ENCODE results near the gene SHC3. TPM values are rescaled to one million over a fixed set of nuclear protein-coding genes. Genes with fewer than 3 reads are reported as not detected.

Gene SHC3
- total RNA-seq, 1 experiment from 2014 or later = 0.27 TPM

- TF ChIP-seq REST (IDR thresholded peaks at IDR 0.05; ENCODE audit: low read depth) (no peak), ZFX (IDR thresholded peaks at IDR 0.05) (no peak), CEBPB (IDR thresholded peaks at IDR 0.05; ENCODE audit: low read depth) (no peak)
Observed at GRCh38 chr9:88993871-88994460, 184.7 kb downstream of the SHC3 start (continued).

GRCh38 chr9:88993327-88993726 is 185.3 kb downstream of the SHC3 start:
- ChIA-PET POLR2A (no interaction called here), CTCF (no interaction called here)
- intact Hi-C loops (cut with micrococcal nuclease) = no loop called here

GRCh38 chr9:88992556-88992955 is 186.1 kb downstream of the SHC3 start:
- no peaks in the 10 kb centered on the region for H3K9me3 ChIP-seq (ENCODE audit: control insufficient read depth in 1 of 2, insufficient read depth in 1 of 2, low read depth in 1 of 2, low read length in 2 of 2)
- H4K20me1 ChIP-seq (ENCODE audit: insufficient read depth) = no peaks in the 10 kb centered on the region
- no TSS peak for BruUV-seq (replicated peaks)
- intact Hi-C loops (cut with micrococcal nuclease) = no loop called here
- H3K4me1 ChIP-seq (ENCODE audit: control insufficient read depth in 1 of 2, insufficient read depth in 2 of 2, low read length in 2 of 2) = no peaks in the 10 kb centered on the region
- DNase-seq (ENCODE audit: low read depth, low spot score) (no peak), ATAC-seq (no peak)
- H3K27me3 ChIP-seq (ENCODE audit: insufficient read depth, low read length) = no peaks in the 10 kb centered on the region
- no peak overlapping the region for H2AFZ ChIP-seq (ENCODE audit: low read depth, low read length, poor library complexity, severe bottlenecking)
- CTCF ChIA-PET = no interaction called here
- H3K4me3 ChIP-seq (replicated peaks in 1 of 2; ENCODE audit: low read depth in 1 of 2, low read length in 2 of 2) = no peak overlapping the region
- H3K4me2 ChIP-seq (ENCODE audit: low read length) = no peak overlapping the region
- no peak overlapping the region for H3K27ac ChIP-seq (ENCODE audit: low read depth, low read length)
- no peaks in the 10 kb centered on the region for H3K9me2 ChIP-seq (ENCODE audit: insufficient read depth)
- POLR2A ChIA-PET = no interaction called here
- H3K9ac ChIP-seq (ENCODE audit: low read length) = no peak overlapping the region
- no peaks in the 10 kb centered on the region for H3K79me2 ChIP-seq (ENCODE audit: insufficient read depth, low read length)
- no peaks in the 10 kb centered on the region for H3K36me3 ChIP-seq (ENCODE audit: control insufficient read depth in 1 of 2, insufficient read depth in 2 of 2, low read length in 2 of 2)
- RAD21 ChIA-PET (ENCODE audit: low non-redundant PET in 1 of 2, low total read pairs in 2 of 2, uncharacterized antibody in 2 of 2, unreplicated experiment in 2 of 2) = no interaction called here
- TF ChIP-seq CBX3 (IDR thresholded peaks at IDR 0.05; ENCODE audit: low read depth) = no peak
- TF ChIP-seq SRF (IDR thresholded peaks at IDR 0.05; ENCODE audit: low read depth) = no peak
- no peak for TF ChIP-seq SIN3A (IDR thresholded peaks at IDR 0.05; ENCODE audit: low read depth)
- no peak for TF ChIP-seq ZFX (IDR thresholded peaks at IDR 0.05)
- no peak for TF ChIP-seq ATF3 (IDR thresholded peaks at IDR 0.05)
- TF ChIP-seq EZH2 (IDR thresholded peaks at IDR 0.05) = no peak
- no peak for TF ChIP-seq POLR2AphosphoS5 (IDR thresholded peaks at IDR 0.05; ENCODE audit: low read depth, low read length)
- no peak for TF ChIP-seq ELF1 (IDR thresholded peaks at IDR 0.05; ENCODE audit: borderline replicate concordance, low read depth)
- TF ChIP-seq JUND (IDR thresholded peaks at IDR 0.05) = no peak
- TF ChIP-seq RAD21 (IDR thresholded peaks at IDR 0.05; ENCODE audit: low read depth) = no peak
- TF ChIP-seq SP1 (IDR thresholded peaks at IDR 0.05; ENCODE audit: low read depth) = no peak
- no peak for TF ChIP-seq ZNF274 (IDR thresholded peaks at IDR 0.05; ENCODE audit: low read depth, low read length)
- no peak for TF ChIP-seq MAX (IDR thresholded peaks at IDR 0.05)
- no peak for TF ChIP-seq EGR1 (IDR thresholded peaks at IDR 0.05; ENCODE audit: low read depth)

More at GRCh38 chr9:88993327-88993726, 185.3 kb downstream of the SHC3 start:
- Histone ChIP-seq H2AFZ (ENCODE audit: low read depth, low read length, poor library complexity, severe bottlenecking) (no peak overlapping the region), H3K4me3 (replicated peaks in 1 of 2; ENCODE audit: low read depth in 1 of 2, low read length in 2 of 2) (no peak overlapping the region), H3K27me3 (ENCODE audit: insufficient read depth, low read length) (no peaks in the 10 kb centered on the region), H3K79me2 (ENCODE audit: insufficient read depth, low read length) (no peaks in the 10 kb centered on the region), H3K4me2 (ENCODE audit: low read length) (no peak overlapping the region), H3K27ac (ENCODE audit: low read depth, low read length) (no peak overlapping the region), H3K4me1 (ENCODE audit: control insufficient read depth in 1 of 2, insufficient read depth in 2 of 2, low read length in 2 of 2) (no peaks in the 10 kb centered on the region), H3K9me3 (ENCODE audit: control insufficient read depth in 1 of 2, insufficient read depth in 1 of 2, low read depth in 1 of 2, low read length in 2 of 2) (no peaks in the 10 kb centered on the region), H4K20me1 (ENCODE audit: insufficient read depth) (no peaks in the 10 kb centered on the region), H3K9ac (ENCODE audit: low read length) (no peak overlapping the region), H3K36me3 (ENCODE audit: control insufficient read depth in 1 of 2, insufficient read depth in 2 of 2, low read length in 2 of 2) (no peaks in the 10 kb centered on the region), H3K9me2 (ENCODE audit: insufficient read depth) (no peaks in the 10 kb centered on the region)
- no peak for ATAC-seq
- no TSS peak for BruUV-seq (replicated peaks)
- TF ChIP-seq ZFX (IDR thresholded peaks at IDR 0.05) = no peak
- RAD21 ChIA-PET (ENCODE audit: low non-redundant PET in 1 of 2, low total read pairs in 2 of 2, uncharacterized antibody in 2 of 2, unreplicated experiment in 2 of 2) = no interaction called here
- no peak for DNase-seq (ENCODE audit: low read depth, low spot score)

Measured in HCT116 (cell line).